HG03439 (cell line): Measurements from ENCODE around the gene GPRC5D.

Experiments used
- ATAC-seq: cut with Tn5 transposase; IDR thresholded peaks from one replicate; pipeline ENCODE4 v1.9.1; 2021; ENCODE audit warnings: mild to moderate bottlenecking, moderate library complexity; ENCODE audit not compliant: unreplicated experiment

The GPRC5D gene

DNA sequence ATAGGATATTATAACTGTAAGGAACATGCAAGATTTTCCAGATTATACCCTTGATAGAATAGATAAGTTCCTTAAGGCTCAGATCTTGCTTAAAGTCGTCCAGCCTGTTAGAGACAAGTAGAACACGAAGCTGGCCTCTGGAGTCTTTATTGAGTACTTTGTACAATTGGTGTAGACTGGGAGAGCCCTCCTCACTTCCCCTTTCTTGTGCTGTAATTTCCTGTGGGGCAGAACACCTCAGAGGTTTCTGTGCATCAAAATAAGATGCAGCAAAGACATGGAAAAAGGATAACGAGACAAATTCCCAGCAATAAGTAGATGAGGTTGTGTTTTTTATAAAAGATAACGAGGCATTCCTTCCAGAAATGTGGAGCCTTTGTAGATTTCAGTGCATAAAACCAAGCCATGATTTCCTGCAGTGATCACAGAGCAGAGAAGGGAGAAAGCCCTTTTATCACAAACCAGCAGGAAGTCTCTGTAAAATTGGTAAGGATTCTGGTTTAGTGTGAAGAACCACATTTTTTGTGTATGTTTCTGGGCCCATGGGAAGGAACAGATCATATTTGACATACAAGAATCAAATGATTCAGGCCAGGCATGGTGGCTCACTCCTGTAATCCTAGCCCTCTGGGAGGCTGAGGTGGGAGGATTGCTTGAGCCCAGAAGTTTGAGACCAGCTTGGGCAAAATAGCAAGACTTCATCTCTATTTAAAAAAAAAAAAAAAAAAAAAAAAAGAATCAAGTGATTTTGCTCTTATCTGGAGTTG lies 42.6 kb downstream of the GPRC5D start:
- no peak for ATAC-seq

DNA sequence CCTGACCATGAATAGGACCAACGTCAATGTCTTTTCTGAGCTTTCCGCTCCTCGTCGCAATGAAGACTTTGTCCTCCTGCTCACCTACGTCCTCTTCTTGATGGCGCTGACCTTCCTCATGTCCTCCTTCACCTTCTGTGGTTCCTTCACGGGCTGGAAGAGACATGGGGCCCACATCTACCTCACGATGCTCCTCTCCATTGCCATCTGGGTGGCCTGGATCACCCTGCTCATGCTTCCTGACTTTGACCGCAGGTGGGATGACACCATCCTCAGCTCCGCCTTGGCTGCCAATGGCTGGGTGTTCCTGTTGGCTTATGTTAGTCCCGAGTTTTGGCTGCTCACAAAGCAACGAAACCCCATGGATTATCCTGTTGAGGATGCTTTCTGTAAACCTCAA lies 43.3 kb downstream of the GPRC5D start:
- ATAC-seq: no peak

DNA sequence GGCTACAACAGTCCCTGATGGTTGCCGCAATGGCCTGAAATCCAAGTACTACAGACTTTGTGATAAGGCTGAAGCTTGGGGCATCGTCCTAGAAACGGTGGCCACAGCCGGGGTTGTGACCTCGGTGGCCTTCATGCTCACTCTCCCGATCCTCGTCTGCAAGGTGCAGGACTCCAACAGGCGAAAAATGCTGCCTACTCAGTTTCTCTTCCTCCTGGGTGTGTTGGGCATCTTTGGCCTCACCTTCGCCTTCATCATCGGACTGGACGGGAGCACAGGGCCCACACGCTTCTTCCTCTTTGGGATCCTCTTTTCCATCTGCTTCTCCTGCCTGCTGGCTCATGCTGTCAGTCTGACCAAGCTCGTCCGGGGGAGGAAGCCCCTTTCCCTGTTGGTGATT lies 43.7 kb downstream of the GPRC5D start:
- no peak for ATAC-seq

DNA sequence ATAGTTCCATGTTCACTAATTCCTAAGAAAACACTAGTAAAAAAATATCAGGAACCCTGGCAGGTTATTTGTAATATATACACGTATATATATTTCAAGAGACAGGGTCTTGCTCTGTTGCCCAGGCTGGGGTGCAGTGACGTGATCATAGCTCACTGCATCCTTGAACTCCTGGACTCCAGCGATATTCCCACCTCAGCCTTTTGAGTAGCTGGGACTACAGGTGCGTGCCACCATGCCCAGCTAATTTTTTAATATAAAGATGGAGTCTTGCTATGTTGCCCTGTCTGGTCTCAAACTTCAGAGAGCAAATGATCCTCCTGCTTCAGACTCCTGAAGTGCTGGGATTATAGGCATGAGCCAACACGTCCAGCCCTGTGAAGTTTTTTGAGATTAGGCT lies 44.4 kb downstream of the GPRC5D start:
- ATAC-seq: no peak

DNA sequence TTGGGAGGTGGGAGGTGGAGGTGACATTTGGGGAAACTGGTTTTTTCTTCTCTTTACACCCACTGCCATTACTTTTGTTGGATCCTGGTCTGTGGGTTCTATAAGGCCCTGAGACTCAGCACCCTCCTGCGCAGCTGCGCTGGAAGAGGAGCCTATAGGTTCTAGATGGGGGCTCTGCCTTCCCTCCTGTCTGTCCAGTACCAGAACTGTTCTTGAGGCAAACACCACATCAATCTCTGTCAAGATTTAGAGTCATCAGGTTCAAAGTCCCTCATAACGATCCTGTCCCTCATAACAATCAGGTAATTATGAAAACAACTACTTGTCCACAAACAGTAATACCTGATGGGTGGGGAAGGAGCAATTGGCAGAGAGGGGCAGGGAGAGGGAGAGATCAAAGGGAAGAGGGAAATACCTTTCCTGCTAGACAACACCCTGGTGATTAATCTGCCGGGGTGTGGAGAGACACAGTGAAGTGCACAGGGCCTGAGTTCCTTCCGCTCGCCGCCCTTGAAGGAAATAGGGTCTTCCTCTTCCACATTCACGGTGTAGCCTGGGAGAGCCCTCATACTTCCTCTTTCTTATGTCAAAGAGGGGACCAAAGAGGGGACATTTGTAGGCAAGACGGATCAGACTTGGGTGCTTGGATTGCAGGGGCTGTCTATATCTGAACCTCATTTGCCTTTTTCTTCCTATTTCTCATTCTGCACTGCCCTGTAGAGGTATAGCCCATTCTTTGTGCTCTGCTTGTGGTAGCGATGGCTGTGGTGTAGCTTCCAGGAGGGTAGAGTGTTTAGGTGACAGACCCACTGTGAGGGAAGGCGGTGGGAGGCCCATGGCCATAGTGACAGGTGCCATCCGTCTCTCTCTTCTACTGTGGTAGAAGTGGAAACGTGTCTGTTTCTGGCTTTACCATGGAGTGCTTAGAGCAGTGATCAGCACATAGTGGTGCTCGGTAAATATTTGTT lies 48.0 kb downstream of the GPRC5D start:
- ATAC-seq: no peak

DNA sequence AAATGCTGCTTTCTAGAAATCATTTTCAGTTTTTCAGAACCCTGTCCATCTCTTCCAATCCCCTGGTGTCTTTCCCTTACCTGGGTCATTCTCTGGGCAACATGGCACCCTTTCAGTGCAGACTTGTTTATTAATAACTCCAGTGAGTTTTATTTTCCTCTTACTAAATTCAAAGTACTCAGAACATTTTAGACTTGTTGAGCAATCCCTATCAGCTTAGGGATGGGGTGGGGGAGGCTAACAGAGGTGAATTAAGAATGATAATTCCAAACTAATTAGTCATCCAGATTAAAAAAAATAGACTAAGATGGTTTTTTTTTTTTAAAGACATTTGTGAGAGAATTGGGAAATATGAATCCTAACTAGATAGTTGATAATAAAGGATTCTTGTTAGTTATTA lies 49.9 kb downstream of the GPRC5D start:
- ATAC-seq: no peak

DNA sequence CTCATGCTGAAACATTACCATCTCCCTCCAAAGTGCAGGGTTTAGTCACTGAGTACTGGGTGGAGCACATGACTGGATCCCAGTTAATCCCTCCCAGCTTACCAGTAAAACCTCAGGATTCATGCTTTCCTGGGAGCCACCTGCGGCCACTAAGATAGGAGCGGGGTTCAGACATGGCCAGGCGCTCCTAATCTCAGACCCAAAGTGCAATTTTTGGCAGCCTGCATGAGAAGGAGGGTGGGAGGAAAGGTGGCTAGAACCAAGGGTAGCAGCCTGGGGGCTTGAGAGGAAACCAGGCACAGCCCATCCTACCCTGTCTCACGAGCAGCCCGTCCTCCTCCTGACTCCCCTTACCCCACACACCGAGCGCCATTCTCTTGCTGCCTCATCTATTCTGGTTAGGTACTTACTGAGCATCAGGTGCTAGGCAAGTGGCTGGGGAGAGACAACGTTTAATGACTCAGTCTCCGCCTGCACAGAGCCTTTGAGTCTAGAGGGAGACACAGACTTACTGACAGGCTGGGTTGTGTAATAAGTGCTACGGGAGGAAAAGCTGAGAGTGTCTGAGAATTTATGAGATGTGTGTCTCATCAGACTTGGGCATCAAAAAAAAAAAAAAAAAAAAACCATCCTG lies 50.7 kb downstream of the GPRC5D start:
- no peak for ATAC-seq

DNA sequence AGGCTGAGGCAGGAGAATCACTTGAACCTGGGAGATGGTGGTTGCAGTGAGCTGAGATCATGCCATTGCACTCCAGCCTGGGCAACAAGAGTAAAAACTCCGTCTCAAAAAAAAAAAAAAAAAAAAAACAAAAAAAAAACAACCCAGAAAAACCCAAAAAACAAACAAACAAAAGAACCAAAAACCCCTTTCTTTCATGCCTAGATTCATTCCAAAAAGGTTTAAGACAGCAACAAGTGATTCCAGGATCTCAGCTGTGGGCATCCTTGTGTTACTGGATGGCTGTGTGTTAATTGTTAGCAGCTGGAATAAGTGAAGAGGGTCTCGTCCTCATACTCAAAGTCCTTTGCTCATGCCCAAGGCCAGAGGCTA lies 51.2 kb downstream of the GPRC5D start:
- no peak for ATAC-seq

DNA sequence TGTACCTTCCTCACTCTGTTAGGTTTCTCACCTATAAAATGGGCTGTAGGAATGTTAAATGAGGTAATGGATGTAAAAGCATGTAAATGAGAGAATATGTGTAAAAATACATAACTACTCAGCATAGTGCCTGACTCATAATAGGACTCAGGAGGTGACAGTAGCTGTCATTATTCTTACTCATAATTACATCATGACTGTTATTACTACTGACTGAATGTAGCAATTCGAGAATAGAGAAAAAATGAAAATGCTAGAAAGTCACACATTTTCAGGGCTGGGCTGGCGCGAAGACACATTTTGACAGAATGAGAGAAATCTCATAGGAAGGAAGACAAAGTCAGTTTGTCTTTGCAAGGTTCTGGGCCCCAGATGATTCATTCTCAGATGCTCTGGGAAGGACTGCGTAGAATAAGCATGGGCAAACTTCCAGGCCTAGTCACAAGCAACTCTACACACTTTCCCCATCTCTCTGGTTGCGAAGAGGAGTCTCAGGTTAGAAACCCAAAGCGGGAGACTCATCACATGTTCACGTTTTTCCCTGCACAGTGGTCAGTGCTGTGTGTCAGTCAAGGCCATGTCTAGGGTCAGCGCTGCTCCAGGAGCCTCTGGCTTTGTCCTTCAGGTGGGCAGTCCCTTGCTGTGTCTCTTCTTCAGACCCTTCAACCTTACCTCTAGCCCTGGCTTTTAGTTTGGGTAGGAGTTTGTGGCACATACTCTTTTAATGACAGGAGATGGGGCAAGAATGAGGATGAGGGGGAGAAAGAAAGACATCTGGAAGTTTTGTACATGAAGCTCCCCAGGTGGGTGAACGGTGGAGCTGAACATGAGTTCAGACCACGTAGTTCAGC lies 52.2 kb downstream of the GPRC5D start:
- ATAC-seq: peak; percentile 83

DNA sequence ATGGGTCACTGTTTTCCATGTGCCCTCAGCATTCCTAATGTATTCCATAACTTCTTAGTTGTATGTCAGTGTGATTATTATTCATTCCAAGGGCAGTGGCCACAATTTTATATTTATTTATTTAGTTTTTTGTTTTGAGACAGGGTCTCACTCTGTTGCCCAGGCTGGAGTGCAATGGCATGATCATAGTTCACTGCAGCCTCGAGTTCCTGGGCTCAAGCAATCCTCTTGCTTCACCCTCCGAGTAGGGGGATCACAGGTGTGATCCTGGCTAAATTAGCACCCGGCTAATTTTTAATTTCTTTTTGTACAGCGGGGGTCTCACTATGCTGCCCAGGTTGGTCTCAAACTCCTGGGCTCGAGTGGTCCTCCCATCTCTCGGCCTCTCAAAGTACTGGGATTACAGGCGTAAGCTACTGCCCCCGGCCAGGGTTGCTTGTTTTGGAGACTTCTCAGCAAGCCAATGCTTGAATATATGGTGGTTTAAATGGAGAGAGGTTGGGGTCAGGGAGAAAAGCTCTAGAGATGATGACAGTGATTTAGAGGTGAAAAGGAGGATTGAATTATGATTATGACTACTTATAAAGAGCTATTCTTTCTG lies 53.0 kb downstream of the GPRC5D start:
- no peak for ATAC-seq

DNA sequence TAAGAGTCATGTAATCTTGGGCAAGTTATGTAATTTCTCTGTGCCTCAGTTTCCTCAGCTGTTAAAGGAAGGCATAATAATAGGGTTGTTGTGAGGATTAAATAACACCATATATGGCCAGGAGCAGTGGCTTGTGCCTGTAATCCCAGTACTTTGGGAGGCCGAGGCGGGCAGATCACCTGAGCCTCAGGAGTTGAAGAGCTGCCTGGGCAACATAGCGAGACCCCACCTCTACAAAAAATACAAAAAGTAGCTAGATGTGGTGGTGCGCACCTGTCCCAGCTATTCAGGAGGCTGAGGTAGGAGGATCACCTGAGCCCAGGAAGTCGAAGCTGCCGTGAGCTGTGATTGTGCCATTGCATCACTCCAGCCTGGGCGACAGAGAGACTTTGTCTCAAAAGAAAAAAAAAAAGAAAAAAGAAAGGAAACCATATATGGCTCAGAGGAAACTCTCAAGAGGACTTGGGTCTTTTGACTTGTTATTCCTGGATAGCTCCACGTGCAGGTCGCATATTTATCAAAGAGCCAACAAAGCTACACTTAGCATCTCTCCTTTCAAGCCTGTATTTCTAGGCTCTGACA lies 53.7 kb downstream of the GPRC5D start:
- no peak for ATAC-seq

DNA sequence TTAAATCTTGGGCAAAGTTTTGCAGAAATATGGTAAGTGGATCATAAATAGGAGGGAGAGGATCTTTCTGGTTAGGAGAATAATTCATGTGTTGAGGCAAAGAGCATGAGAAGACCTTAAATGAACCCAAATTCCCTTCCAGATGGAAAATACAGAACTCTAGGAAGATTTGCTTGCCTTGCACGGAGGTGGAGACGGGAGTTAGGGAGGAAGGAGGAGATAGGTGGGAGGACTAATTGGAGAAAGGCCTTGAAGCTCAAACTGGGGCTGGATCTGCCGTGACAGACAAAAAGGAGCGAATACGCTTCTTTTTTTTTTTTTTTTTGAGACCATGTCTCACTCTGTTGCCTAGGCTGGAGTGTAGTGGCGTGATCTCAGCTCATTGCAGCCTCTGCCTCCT lies 54.7 kb downstream of the GPRC5D start:
- ATAC-seq: no peak

DNA sequence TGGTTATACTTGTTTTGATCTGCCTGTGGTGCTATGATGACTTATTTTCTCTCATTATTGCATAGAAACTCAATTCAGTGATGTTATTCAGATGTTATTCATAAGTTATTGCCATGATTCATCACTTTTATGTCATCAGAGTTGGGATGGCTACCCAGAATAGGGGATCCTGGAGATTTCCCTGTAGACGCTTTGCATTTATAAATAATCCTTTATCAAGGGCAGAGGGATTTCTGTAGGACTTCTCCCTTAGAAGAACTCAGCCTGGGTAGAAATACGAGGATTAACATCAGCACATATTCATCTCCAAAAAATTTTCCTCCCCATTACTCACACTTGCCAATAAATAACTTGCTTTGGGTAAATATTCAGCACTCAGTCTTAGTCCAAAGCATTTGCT lies 55.7 kb downstream of the GPRC5D start:
- ATAC-seq: no peak

DNA sequence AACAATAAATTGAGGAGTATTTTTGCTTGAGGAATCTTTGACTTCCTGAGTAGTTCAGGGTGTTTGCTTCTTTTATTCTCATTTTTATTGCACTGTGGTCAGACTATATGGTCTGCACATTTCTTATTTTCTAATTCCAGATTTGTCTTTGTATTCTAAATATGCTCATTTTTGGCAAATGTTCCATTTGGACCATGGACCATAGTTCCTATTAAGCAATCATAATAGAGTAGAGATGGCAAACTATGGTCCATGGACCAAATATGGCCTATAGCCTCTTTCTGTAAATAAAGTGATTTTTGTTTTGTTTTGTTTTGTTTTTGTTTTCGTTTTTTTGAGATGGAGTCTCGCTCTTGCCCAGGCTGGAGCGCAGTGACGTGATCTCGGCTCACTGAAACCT lies 58.5 kb downstream of the GPRC5D start:
- no peak for ATAC-seq

DNA sequence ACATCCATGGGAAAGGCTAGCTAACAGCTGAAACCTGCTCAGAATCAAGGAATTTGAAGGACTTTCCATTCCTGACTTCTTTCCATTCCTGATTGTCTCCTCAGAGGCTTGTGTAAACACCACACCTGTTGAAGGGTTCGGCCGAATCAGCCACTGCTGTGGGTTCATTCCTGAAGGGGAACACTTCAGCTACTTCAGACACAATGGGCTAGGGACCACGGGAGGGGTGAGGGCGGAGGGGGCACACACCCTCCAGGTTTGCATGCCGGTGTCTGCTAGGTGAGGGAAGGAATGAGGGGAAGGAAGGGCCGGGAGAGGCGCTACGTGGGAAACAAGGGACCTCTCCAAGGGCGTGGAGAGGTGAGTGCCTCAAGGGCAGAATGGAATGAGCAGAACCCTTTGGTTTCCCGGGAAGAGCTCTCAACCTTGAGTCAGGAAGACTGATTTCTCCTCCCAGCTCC lies 59.3 kb downstream of the GPRC5D start:
- ATAC-seq: no peak

DNA sequence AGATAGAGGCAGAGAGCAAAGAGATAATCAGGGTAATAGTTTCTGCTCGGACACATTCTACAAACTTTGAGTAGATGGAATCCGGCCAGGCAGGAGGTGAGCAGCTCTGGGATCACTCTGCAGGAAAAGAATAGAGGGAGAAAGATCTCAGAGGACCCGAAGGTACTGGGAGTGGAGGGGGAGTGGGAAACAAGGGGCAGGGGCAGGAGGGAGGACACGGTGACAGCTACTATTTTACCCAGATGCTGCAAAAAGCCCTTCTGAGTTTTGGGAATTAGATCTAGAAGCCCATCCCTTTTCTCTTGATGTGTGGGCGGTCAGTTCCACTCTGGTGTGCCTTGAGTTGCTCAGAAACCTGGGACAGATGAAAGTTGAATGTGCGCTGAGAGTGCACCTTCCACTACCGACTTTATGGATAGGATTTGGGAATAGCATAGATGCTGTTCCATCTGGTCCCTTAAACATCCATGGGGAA lies 60.1 kb downstream of the GPRC5D start:
- ATAC-seq: no peak

DNA sequence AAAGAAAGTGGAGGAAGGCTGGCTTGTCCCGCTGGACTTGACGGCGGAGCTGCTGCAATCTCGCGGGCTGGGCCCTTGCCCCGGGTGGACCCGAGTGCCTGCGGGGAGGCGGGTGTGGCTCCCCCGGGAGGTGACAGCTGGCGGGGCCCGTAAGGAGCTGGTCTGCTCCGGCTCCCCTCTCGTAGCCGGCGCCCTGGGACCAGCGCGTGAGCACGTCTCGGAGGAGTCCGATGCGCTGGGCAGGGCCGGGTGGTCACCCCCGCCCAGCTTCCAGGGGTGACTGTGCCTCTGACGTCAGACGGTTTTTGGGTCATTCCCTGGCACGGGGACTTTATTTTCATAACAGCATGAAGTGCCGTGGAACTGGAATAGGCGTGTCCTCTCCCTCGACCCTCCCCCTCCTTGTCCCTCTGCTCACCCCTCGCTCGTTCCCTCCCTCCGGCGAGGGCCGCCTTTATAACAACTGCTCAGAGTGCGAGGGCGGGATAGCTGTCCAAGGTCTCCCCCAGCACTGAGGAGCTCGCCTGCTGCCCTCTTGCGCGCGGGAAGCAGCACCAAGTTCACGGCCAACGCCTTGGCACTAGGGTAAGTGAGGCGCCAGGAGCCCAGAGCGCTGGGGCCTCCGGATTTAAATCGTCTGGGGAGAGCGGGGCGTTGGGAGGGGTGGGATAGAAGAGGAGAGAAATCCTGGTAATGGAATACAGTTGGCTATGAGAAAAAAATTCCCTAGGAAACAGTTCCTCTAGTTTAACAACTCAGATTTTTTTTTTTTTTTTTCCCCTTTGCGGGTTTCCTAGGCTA lies 60.7 kb downstream of the GPRC5D start, which contains the start of gene GPRC5A:
Gene GPRC5A (plus strand): TSS at position 483 of the 801 bp plus-strand sequence. CDS start 16,688 bp downstream, outside the sequence.
- peak; percentile 30 for ATAC-seq
